Ammon's horn (tissue), 1 donor: ENCODE results near the gene SLC22A3.

Experiments
- DNase-seq: peaks from one replicate; pipeline ENCODE4 v3.0.0-alpha.2; 2016; ENCODE audit warnings: low spot score

Gene SLC22A3

GRCh38 chr6:160417550-160417949 is 69.4 kb downstream of the SLC22A3 start:
- no peak for DNase-seq

GRCh38 chr6:160418370-160418769 is 70.2 kb downstream of the SLC22A3 start:
- no peak for DNase-seq

GRCh38 chr6:160419488-160419887 is 71.3 kb downstream of the SLC22A3 start:
- DNase-seq, result no peak

GRCh38 chr6:160420253-160420968 is 72.2 kb downstream of the SLC22A3 start:
- DNase-seq, result no peak

- no peak for DNase-seq
Observed at GRCh38 chr6:160420969-160421556, 72.9 kb downstream of the SLC22A3 start.

- DNase-seq, result peak; percentile 58
Observed at GRCh38 chr6:160421854-160422253, 73.7 kb downstream of the SLC22A3 start.

GRCh38 chr6:160424256-160424655 is 76.1 kb downstream of the SLC22A3 start:
- DNase-seq, result no peak

GRCh38 chr6:160426136-160426535 is 78.0 kb downstream of the SLC22A3 start:
- no peak for DNase-seq

- no peak for DNase-seq
Observed at GRCh38 chr6:160427312-160428068, 79.3 kb downstream of the SLC22A3 start.

GRCh38 chr6:160428069-160428430 is 79.9 kb downstream of the SLC22A3 start:
- peak; percentile 41 for DNase-seq

- no peak for DNase-seq
Observed at GRCh38 chr6:160428818-160429619, 80.8 kb downstream of the SLC22A3 start.

- DNase-seq, result no peak
Observed at GRCh38 chr6:160429620-160429895, 81.4 kb downstream of the SLC22A3 start.

- DNase-seq, result no peak
Observed at GRCh38 chr6:160430203-160430602, 82.0 kb downstream of the SLC22A3 start.

- no peak for DNase-seq
Observed at GRCh38 chr6:160430751-160431150, 82.6 kb downstream of the SLC22A3 start.

GRCh38 chr6:160431226-160431625 is 83.0 kb downstream of the SLC22A3 start:
- no peak for DNase-seq

- no peak for DNase-seq
Observed at GRCh38 chr6:160431791-160432404, 83.7 kb downstream of the SLC22A3 start.

- no peak for DNase-seq
Observed at GRCh38 chr6:160435935-160436334, 87.8 kb downstream of the SLC22A3 start.

- DNase-seq, result no peak
Observed at GRCh38 chr6:160437154-160437553, 89.0 kb downstream of the SLC22A3 start.

- no peak for DNase-seq
Observed at GRCh38 chr6:160437775-160438174, 89.6 kb downstream of the SLC22A3 start.

- DNase-seq, result no peak
Observed at GRCh38 chr6:160438481-160438880, 90.3 kb downstream of the SLC22A3 start.

GRCh38 chr6:160439751-160440150 is 91.6 kb downstream of the SLC22A3 start:
- peak; percentile 44 for DNase-seq

GRCh38 chr6:160442151-160442550 is 94.0 kb downstream of the SLC22A3 start:
- no peak for DNase-seq
